Medulla oblongata (tissue), 1 donor: ENCODE measurements around the gene SERPINA5.
"Not testable (repeated sequence)": the region's sequence is repeated elsewhere in the genome, so short reads cannot be mapped to it uniquely, and the experiment has no call there.

Source experiments
- DNase-seq: peaks from one replicate; pipeline ENCODE4 v3.0.0-alpha.2; 2015; ENCODE audit errors: extremely low spot score

Gene SERPINA5

GRCh38 chr14:94575730-94576585 lies 5.3 kb upstream of the SERPINA5 start:
- DNase-seq = no peak

GRCh38 chr14:94577472-94577871 lies 3.8 kb upstream of the SERPINA5 start:
- DNase-seq = not testable (repeated sequence)

- DNase-seq = no peak
Measured at GRCh38 chr14:94578712-94579111, 2.5 kb upstream of the SERPINA5 start.

GRCh38 chr14:94582199-94582750 lies 1.0 kb downstream of the SERPINA5 start:
- DNase-seq = no peak

- DNase-seq = no peak
Measured at GRCh38 chr14:94582851-94583250, 1.6 kb downstream of the SERPINA5 start.

GRCh38 chr14:94583557-94583956 lies 2.3 kb downstream of the SERPINA5 start:
- no peak for DNase-seq

GRCh38 chr14:94584591-94585280 lies 3.5 kb downstream of the SERPINA5 start:
- DNase-seq = no peak

- DNase-seq = no peak
Measured at GRCh38 chr14:94586635-94587034, 5.4 kb downstream of the SERPINA5 start.

GRCh38 chr14:94588311-94588710 lies 7.1 kb downstream of the SERPINA5 start:
- DNase-seq = no peak

GRCh38 chr14:94591073-94591472 lies 9.8 kb downstream of the SERPINA5 start:
- no peak for DNase-seq

GRCh38 chr14:94591871-94592270 lies 10.6 kb downstream of the SERPINA5 start:
- DNase-seq = no peak

- no peak for DNase-seq
Measured at GRCh38 chr14:94592457-94592856, 11.2 kb downstream of the SERPINA5 start.

GRCh38 chr14:94593376-94593748 lies 12.1 kb downstream of the SERPINA5 start:
- DNase-seq = no peak

GRCh38 chr14:94593749-94594431 lies 12.7 kb downstream of the SERPINA5 start:
- DNase-seq = no peak

GRCh38 chr14:94594441-94594840 lies 13.2 kb downstream of the SERPINA5 start:
- no peak for DNase-seq

GRCh38 chr14:94595912-94596311 lies 14.7 kb downstream of the SERPINA5 start:
- DNase-seq = no peak

- DNase-seq = no peak
Measured at GRCh38 chr14:94596361-94596760, 15.1 kb downstream of the SERPINA5 start.

GRCh38 chr14:94597788-94598187 lies 16.6 kb downstream of the SERPINA5 start:
- no peak for DNase-seq

GRCh38 chr14:94598506-94598815 lies 17.2 kb downstream of the SERPINA5 start:
- DNase-seq = no peak

- peak; percentile 91 for DNase-seq
Measured at GRCh38 chr14:94598816-94599655, 17.8 kb downstream of the SERPINA5 start.

- no peak for DNase-seq
Measured at GRCh38 chr14:94599656-94600004, 18.4 kb downstream of the SERPINA5 start.

- DNase-seq = no peak
Measured at GRCh38 chr14:94600148-94600545, 18.9 kb downstream of the SERPINA5 start.
